Lower lobe of right lung (tissue), 2 donors: ENCODE results near the gene BCAN. TPM values are rescaled to one million over a fixed set of nuclear protein-coding genes. Genes with fewer than 3 reads are reported as not detected.

Experiments used
- ATAC-seq, 2 donors: fragments of 200-7000 bp; cut with Tn5 transposase; one replicate each; pipeline ENCODE4 v1.9.1; 2020 to 2022; ENCODE audit warnings: mild to moderate bottlenecking in 2 of 2, moderate library complexity in 2 of 2
- DNase-seq: peaks from one replicate; pipeline ENCODE4 v3.0.0-alpha.2; 2020
- H3K27ac ChIP-seq: fragments of 200-600 bp; one replicate; pipeline ENCODE4 v1.8.0; 2022
- H3K27me3 ChIP-seq: fragments of 200-600 bp; one replicate; pipeline ENCODE4 v1.8.0; 2022; ENCODE audit warnings: low read depth
- H3K36me3 ChIP-seq: fragments of 200-600 bp; one replicate; pipeline ENCODE4 v1.8.0; 2022; ENCODE audit warnings: mild to moderate bottlenecking
- H3K4me1 ChIP-seq: fragments of 200-600 bp; one replicate; pipeline ENCODE4 v1.8.0; 2022
- H3K4me3 ChIP-seq: fragments of 200-600 bp; one replicate; pipeline ENCODE4 v1.8.0; 2022; ENCODE audit warnings: mild to moderate bottlenecking
- H3K9me3 ChIP-seq: fragments of 200-600 bp; one replicate; pipeline ENCODE4 v1.8.0; 2022
- CTCF ChIP-seq: fragments of 200-600 bp; IDR thresholded peaks from one replicate; pipeline ENCODE4 v1.8.0; 2022; ENCODE audit warnings: antibody characterized with exemption, mild to moderate bottlenecking
- intact Hi-C: fragments of 100-400 bp; cut with DNase I; formaldehyde crosslinking; loops from one replicate; pipeline ENCODE4 v1.11.0; 2022
- total RNA-seq: library from RNA; stranded (reverse); fragmentation: NEBNext Ultra II Directional; extraction: Animal tissue kit (Norgen Biotek cat#: 25700); gene quantifications from one replicate; pipeline ENCODE4 v1.2.1, GENCODE V29; 2021
- donor health status: DM: no; HTN: yes; CAD: no; lungs with severe emphysema.

The BCAN gene
- total RNA-seq, 1 donor from 2014 or later, result not detected

GRCh38 chr1:156667610-156667967 lies 25.7 kb downstream of the BCAN start:
- Histone ChIP-seq H3K4me3 (no peak overlapping the region), H3K4me1 (peaks cover 65% of the 10 kb centered on the region), H3K36me3 (peaks cover 4% of the 10 kb centered on the region), H3K9me3 (no peaks in the 10 kb centered on the region), H3K27ac (peak overlapping the region; percentile 72), H3K27me3 (no peaks in the 10 kb centered on the region)
- intact Hi-C loops, result no loop called here
- no peak for TF ChIP-seq CTCF
- ATAC-seq (no peak), DNase-seq (no peak)

- H3K9me3 ChIP-seq, result no peaks in the 10 kb centered on the region
- peak overlapping the region; percentile 72 for H3K27ac ChIP-seq
- no peak overlapping the region for H3K4me3 ChIP-seq
- no peak for TF ChIP-seq CTCF
- ATAC-seq, result no peak
- H3K4me1 ChIP-seq, result peaks cover 59% of the 10 kb centered on the region
- intact Hi-C loops, result no loop called here
- peaks cover 4% of the 10 kb centered on the region for H3K36me3 ChIP-seq
- no peaks in the 10 kb centered on the region for H3K27me3 ChIP-seq
- DNase-seq, result no peak
Measured at GRCh38 chr1:156667968-156668709, 26.2 kb downstream of the BCAN start.

- Histone ChIP-seq H3K4me3 (no peak overlapping the region), H3K36me3 (peaks cover 4% of the 10 kb centered on the region), H3K27ac (peak overlapping the region; percentile 72), H3K27me3 (no peaks in the 10 kb centered on the region), H3K9me3 (no peaks in the 10 kb centered on the region), H3K4me1 (peaks cover 59% of the 10 kb centered on the region)
- DNase-seq (no peak), ATAC-seq (no peak)
- no peak for TF ChIP-seq CTCF
- intact Hi-C loops, result no loop called here
Measured at GRCh38 chr1:156668801-156669637, 27.1 kb downstream of the BCAN start.

GRCh38 chr1:156669794-156670193 lies 27.9 kb downstream of the BCAN start:
- intact Hi-C loops, result no loop called here
- H3K4me3 ChIP-seq, result no peak overlapping the region
- H3K36me3 ChIP-seq, result peaks cover 4% of the 10 kb centered on the region
- peaks cover 59% of the 10 kb centered on the region for H3K4me1 ChIP-seq
- no peaks in the 10 kb centered on the region for H3K27me3 ChIP-seq
- no peak for TF ChIP-seq CTCF
- no peak for ATAC-seq
- H3K9me3 ChIP-seq, result no peaks in the 10 kb centered on the region
- DNase-seq, result no peak
- H3K27ac ChIP-seq, result peak overlapping the region; percentile 72

- intact Hi-C loops, result no loop called here
- no peak for TF ChIP-seq CTCF
- H3K4me1 ChIP-seq, result peaks cover 59% of the 10 kb centered on the region
- H3K27ac ChIP-seq, result peak overlapping the region; percentile 72
- no peak for DNase-seq
- H3K27me3 ChIP-seq, result peaks cover 4% of the 10 kb centered on the region
- H3K36me3 ChIP-seq, result peaks cover 4% of the 10 kb centered on the region
- ATAC-seq, result no peak
- H3K9me3 ChIP-seq, result no peaks in the 10 kb centered on the region
- no peak overlapping the region for H3K4me3 ChIP-seq
Measured at GRCh38 chr1:156670359-156670758, 28.4 kb downstream of the BCAN start.
